C4-2B (cell line): ENCODE data around the gene SENP7.

Experiments used
- H3K27ac ChIP-seq: fragments of 450-650 bp; 2 replicates; pipeline ENCODE4 v1.5.1; 2017
- CTCF ChIP-seq: fragments of 450-650 bp; conservative IDR thresholded peaks from 2 replicates; pipeline ENCODE4 v1.5.1; 2017; ENCODE audit warnings: mild to moderate bottlenecking
- ZFX ChIP-seq: fragments of 450-650 bp; IDR thresholded peaks from 2 replicates; pipeline ENCODE4 v1.6.1; 2017

SENP7 gene

GRCh38 chr3:101351829-101352228 lies 161.2 kb downstream of the SENP7 start:
- H3K27ac ChIP-seq, result no peak overlapping the region
- TF ChIP-seq ZFX (no peak), CTCF (no peak)

GRCh38 chr3:101340591-101340990 lies 172.4 kb downstream of the SENP7 start:
- H3K27ac ChIP-seq, result no peak overlapping the region
- TF ChIP-seq CTCF (no peak), ZFX (no peak)

- H3K27ac ChIP-seq, result no peak overlapping the region
- TF ChIP-seq CTCF (no peak), ZFX (no peak)
Measured at GRCh38 chr3:101333883-101334282, 179.1 kb downstream of the SENP7 start.

GRCh38 chr3:101329016-101329673 lies 183.9 kb downstream of the SENP7 start:
- H3K27ac ChIP-seq, result no peak overlapping the region
- TF ChIP-seq ZFX (no peak), CTCF (no peak)

- H3K27ac ChIP-seq, result no peak overlapping the region
- TF ChIP-seq CTCF (no peak), ZFX (no peak)
Measured at GRCh38 chr3:101325393-101326134, 187.4 kb downstream of the SENP7 start.

- TF ChIP-seq ZFX (no peak), CTCF (no peak)
- H3K27ac ChIP-seq, result no peak within 1 kb of the TSS
Measured at GRCh38 chr3:101320475-101320874, 192.5 kb downstream of the SENP7 start, which contains the start of gene IMPG2. IMPG2 (minus strand) TSS chr3:101320575; CDS start chr3:101320372, 203 bp downstream.

GRCh38 chr3:101319531-101319930 lies 193.5 kb downstream of the SENP7 start:
- H3K27ac ChIP-seq, result no peak overlapping the region
- TF ChIP-seq CTCF (no peak), ZFX (no peak)
